COLO668 (cell line): Measurements from ENCODE around the gene PSMG1.
"Not testable (repeated sequence)": the region's sequence is repeated elsewhere in the genome, so short reads cannot be mapped to it uniquely, and the experiment has no call there.

ENCODE experiments used
- DNase-seq: peaks from one replicate; lab custom pipeline; 2025; ENCODE audit not compliant: unreplicated experiment; lab: John Stamatoyannopoulos, UW

Gene PSMG1

DNA sequence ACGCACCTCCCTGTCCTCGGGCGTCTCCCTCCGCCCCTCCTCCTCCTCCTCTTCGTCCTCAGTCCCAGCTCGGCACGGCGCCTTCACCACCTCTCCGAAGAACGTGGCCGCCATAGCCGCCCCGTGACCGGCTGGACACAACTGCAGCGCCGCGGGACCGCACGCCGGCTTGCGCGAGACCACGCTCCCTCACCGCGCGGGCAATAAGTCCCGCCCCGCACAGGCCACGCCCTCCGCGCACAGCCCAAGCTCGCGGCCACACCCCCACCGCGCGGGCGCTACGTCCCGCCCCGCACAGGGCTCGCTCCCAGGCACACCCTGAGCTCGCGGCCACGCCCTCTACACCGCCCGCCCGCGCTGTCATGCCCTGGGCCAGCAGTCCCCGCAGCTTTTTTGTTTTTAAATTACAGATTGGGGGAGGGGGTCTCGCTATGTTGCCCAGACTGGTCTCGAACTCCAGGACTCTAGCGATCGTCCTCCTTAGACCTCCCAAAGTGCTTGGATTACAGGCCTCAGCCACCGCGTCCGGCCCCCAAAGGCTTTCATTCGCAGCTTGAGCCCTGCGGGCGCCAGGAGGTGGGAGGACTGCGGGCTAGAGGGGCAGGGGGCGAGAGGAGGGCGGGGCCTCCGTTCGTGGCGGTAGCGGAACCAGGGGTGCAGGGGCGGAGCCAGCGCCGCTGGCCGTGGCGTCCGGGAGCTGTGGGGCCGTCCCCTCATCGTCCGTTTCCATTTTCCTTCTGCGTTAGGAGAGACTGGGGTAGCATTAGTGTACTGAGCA lies at the start of gene PSMG1:
Gene PSMG1, minus strand, starts transcription at position 180 of the 778 bp plus-strand sequence. Its CDS starts 66 bp downstream, at position 114.
- DNase-seq, result peak; percentile 99

DNA sequence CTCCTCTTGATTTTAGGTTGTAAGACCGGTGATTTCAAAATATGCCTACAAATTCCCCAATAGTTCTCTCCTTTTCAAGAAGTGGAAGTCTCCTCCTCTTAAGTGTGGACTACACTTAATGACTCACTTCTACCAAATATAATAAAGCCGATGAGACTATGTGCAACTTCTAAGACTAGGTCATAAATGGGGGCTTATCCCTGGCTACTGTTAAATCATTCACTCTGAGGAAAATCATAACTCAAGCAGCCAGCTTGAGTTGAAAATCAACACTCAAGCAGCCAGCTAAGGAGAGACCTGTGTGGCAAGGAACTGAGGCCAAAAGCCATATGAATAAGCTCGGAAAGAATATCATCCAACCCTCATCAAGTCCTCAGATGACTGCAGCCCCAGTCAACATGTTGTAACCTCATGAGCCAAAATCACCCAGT lies 49.6 kb upstream of the PSMG1 start:
- no peak for DNase-seq

GRCh38 chr21:39224930-39225329 lies 41.7 kb upstream of the PSMG1 start:
- no peak for DNase-seq

DNA sequence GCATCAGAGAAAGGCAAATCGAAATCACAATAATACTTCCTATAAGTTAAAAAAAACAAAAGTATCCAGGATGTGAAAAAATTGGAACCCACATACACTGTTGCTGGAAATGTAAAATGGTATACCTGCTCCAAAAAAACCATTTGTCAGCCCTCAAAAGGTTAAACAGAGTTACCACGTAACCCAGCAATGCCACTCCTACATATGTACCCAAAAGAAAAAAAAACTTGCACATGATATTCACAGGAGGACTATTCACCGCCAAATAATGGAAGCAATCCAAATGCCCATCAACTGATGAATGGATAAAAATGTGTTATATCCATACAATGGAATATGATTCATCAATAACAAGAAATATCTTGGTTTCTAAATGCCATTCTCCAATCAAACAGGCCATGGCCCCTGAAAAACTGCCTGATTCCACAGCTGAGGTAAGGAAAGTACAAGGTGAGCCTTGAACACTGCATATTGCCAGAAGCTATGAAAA lies 38.8 kb upstream of the PSMG1 start:
- DNase-seq, result no peak

- DNase-seq, result no peak
These were observed 38.2 kb upstream of the PSMG1 start for GRCh38 chr21:39221282-39221996.

GRCh38 chr21:39220875-39221274 lies 37.6 kb upstream of the PSMG1 start:
- DNase-seq, result not testable (repeated sequence)

- no peak for DNase-seq
These were observed 36.9 kb upstream of the PSMG1 start for GRCh38 chr21:39220150-39220549.

GRCh38 chr21:39218082-39218409 lies 34.8 kb upstream of the PSMG1 start:
- DNase-seq, result no peak

GRCh38 chr21:39217356-39218081 lies 34.3 kb upstream of the PSMG1 start:
- DNase-seq, result no peak

GRCh38 chr21:39216290-39216689 lies 33.0 kb upstream of the PSMG1 start:
- DNase-seq, result no peak

DNA sequence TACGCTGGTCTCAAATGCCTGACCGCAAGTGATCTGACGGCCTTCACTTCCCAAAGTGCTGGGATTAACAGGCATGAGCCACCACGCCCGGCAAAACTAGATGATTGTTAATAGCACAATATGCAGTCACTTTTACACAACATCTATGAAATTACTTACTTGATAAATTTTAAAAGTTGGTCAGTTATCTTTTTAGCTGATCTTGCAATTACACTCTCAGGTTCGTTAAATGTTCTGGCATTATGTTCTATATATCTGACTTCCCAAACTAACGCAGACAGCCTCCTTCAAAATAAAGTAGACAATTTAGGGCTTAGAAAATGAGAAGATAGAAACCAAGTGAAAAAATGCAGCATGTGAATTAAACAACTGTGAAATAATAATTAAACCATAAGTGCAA lies 31.8 kb upstream of the PSMG1 start:
- DNase-seq, result no peak

DNA sequence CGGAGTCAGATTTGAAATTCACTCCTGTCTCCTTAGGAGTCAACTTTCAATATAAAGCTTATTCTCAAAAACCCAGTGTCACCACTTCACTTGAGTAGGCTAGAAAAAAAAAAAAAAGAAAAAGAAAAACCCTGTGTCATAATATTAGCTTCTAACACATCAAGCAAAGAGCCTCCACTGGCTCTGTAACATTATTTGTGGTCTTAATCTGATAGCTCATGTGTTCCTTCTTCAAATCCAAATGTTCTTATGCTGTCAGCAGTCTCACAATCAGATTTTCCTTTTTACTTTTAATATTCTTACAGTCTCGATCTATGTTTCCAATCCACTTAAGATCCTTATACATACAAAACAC lies 26.1 kb upstream of the PSMG1 start:
- DNase-seq, result no peak

GRCh38 chr21:39208624-39209333 lies 25.5 kb upstream of the PSMG1 start:
- no peak for DNase-seq

- DNase-seq, result no peak
These were observed 20.9 kb upstream of the PSMG1 start for GRCh38 chr21:39204134-39204533.

GRCh38 chr21:39198800-39199199 lies 15.5 kb upstream of the PSMG1 start:
- no peak for DNase-seq

DNA sequence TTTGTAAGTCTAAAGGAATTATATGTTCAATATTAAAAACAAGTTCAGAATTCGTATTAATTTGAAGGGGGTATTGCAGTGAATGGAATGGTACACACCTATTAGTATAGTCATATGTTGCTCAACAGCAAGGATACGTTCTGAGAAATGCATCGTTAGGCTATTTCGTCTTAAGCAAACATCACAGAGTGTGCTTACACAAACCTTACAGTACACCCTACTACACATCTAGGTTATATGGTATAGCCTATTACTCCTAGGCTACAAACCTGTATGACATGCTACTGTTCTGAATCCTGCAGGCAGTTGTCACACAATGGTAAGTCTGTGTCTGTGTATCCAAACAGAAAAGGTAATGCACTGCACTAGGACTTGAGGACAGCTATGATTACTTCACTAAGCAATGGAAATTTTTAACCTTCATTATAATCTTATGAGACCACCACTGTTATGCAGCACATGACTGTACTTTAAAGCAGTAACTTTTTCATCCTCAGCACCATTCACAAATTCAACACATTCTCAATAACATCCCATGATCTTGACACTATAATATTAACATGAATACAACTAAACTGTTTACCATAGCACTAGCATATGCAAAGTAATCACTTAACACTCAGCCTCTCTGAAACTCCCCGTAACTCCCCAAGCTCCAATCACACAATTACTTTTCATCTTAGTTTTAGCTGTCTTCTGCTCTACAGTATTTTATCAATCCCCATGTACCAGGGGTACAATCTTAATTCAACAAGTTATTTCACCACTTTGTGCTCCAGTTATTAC lies 14.4 kb upstream of the PSMG1 start:
- no peak for DNase-seq

DNA sequence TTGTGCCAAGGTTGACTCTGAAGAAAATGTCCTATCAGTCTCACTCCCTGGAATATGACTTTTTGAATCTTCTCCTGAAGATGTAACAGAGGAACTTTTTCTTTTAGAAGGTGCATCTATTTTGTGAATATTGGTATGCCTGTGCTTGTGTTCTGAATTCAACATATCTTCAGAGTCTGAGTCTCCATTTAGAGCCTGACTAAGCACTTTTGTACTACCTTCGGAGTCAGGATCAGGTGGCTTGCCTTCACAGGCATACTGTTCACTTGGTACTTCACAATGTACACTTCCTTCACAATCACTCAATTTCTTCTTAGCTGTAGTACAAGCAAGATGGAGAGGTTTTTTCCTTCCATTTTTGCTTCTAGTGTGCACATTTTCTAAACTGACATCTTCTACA lies 13.6 kb upstream of the PSMG1 start:
- no peak for DNase-seq

GRCh38 chr21:39196310-39196709 lies 13.1 kb upstream of the PSMG1 start:
- no peak for DNase-seq

DNA sequence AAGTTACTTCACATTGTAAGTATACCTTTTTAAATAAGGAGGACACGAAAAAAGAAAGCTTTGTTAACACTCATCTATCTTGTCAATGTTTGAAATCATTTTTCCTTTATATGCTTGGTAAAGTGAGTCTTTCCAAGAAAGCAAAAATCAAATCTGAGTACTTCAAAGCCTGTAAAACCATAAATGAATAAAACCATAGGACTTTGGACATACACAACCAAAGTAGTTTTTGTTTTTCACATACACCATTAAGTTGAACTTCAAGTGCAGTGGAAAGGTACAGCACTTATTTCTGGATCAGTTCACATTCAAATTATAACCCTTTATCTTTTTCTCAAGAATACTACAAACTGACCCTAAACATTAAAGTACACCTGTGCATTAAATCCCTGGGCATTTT lies 10.1 kb upstream of the PSMG1 start:
- no peak for DNase-seq

DNA sequence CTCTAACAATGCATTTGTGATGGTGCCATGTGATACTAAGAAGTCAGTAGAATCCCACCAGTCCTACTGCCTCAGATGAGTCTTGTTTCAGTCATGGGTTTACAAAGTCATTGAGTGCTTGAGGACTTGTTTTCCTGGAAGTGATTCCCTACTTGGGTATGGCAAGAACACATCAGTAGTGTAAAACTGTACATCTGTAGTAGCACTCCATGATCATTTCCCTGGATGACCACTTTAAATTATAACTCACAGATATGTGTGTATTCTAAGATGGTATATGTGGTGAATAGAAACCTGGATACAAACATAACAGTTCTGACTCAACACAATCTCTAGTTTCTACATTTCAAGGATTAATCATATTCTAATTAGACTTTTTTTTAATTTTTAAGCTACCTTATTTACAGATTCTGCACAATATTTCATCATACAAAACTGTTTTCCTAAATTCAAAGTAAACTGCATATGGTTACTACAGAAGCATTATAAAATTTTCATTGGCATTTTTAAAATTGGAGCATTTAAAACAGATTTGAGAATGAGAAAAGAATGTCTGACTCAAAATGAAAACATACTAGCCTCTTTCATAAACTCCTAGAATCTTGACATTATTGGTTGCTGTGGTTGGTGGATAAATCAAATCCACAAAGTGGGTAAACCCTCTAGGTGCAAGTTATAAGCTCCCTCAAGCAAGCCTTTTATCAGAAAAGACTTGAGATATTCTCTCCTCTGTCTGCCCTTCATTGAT lies 6.8 kb upstream of the PSMG1 start:
- no peak for DNase-seq
